ENCODE results near the gene STK4. TPM values are rescaled to one million over a fixed set of nuclear protein-coding genes. Genes with fewer than 3 reads are reported as not detected.

The STK4 gene
- total RNA-seq, 2 experiments from 2014 or later, result 205 to 229 TPM

GRCh38 chr20:45114465-45115385 is 148.4 kb downstream of the STK4 start, which contains the start of gene WFDC5:
TSS of gene WFDC5 (minus strand) at chr20:45115174. CDS start at chr20:45115083, 91 bp downstream.
- Mint-ChIP-seq H3K27ac (no peak within 1 kb of the TSS), H3K27me3 (peaks cover 30% of the 10 kb centered on the region), H3K4me1 (peaks cover 2% of the 10 kb centered on the region), H3K36me3 (no peaks in the 10 kb centered on the region), H3K9me3 (no peaks in the 10 kb centered on the region), H3K4me3 (no peak within 1 kb of the TSS)
- POLR2A ChIA-PET, result no interaction called here
- ATAC-seq (ENCODE audit: low read depth), result peak; percentile 74
- no peak for DNase-seq

GRCh38 chr20:45115386-45115774 is 149.1 kb downstream of the STK4 start:
- Mint-ChIP-seq H3K4me3 (no peak overlapping the region), H3K4me1 (peaks cover 2% of the 10 kb centered on the region), H3K36me3 (no peaks in the 10 kb centered on the region), H3K27ac (no peak overlapping the region), H3K9me3 (no peaks in the 10 kb centered on the region), H3K27me3 (peaks cover 32% of the 10 kb centered on the region)
- ATAC-seq (ENCODE audit: low read depth), result no peak
- DNase-seq, result no peak
- POLR2A ChIA-PET, result no interaction called here

GRCh38 chr20:45115829-45116228 is 149.5 kb downstream of the STK4 start:
- POLR2A ChIA-PET, result no interaction called here
- peaks cover 2% of the 10 kb centered on the region for H3K4me1 Mint-ChIP-seq
- H3K36me3 Mint-ChIP-seq, result no peaks in the 10 kb centered on the region
- no peak for ATAC-seq (ENCODE audit: low read depth)
- no peaks in the 10 kb centered on the region for H3K9me3 Mint-ChIP-seq
- H3K27me3 Mint-ChIP-seq, result peaks cover 35% of the 10 kb centered on the region
- no peak for DNase-seq
- H3K4me3 Mint-ChIP-seq, result no peak overlapping the region
- no peak overlapping the region for H3K27ac Mint-ChIP-seq

- no peak for ATAC-seq (ENCODE audit: low read depth)
- POLR2A ChIA-PET, result no interaction called here
- peaks cover 38% of the 10 kb centered on the region for H3K27me3 Mint-ChIP-seq
- H3K4me1 Mint-ChIP-seq, result peaks cover 2% of the 10 kb centered on the region
- H3K36me3 Mint-ChIP-seq, result no peaks in the 10 kb centered on the region
- H3K4me3 Mint-ChIP-seq, result no peak overlapping the region
- no peaks in the 10 kb centered on the region for H3K9me3 Mint-ChIP-seq
- no peak for DNase-seq
- H3K27ac Mint-ChIP-seq, result no peak overlapping the region
Measured at GRCh38 chr20:45117581-45117980, 151.3 kb downstream of the STK4 start.

DNA sequence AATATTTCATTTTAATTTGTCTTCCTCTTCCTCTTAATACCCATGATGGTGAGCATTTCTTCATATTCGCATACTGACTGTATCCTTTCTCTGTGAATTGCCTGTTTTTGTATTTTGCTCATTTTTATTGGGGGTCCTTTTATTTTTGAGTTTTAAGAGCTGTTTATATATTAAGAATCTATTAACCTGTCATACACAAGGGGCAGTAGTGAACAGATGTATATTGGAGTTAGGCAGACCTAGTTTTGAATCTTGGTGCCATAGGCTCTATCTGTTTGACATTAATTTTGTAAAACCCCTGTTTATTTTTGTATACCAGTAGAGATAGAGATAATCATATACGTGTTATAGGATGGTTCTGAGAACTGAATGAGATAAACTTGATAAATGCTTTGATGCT is 151.7 kb downstream of the STK4 start:
- Mint-ChIP-seq H3K4me3 (no peak overlapping the region), H3K27me3 (peaks cover 38% of the 10 kb centered on the region), H3K36me3 (no peaks in the 10 kb centered on the region), H3K4me1 (peaks cover 2% of the 10 kb centered on the region), H3K27ac (no peak overlapping the region), H3K9me3 (no peaks in the 10 kb centered on the region)
- POLR2A ChIA-PET, result no interaction called here
- no peak for DNase-seq
- no peak for ATAC-seq (ENCODE audit: low read depth)

GRCh38 chr20:45119556-45120266 is 153.4 kb downstream of the STK4 start:
- DNase-seq (no peak), ATAC-seq (ENCODE audit: low read depth) (no peak)
- H3K27ac Mint-ChIP-seq, result no peak overlapping the region
- H3K4me3 Mint-ChIP-seq, result no peak overlapping the region
- H3K27me3 Mint-ChIP-seq, result peaks cover 34% of the 10 kb centered on the region
- H3K9me3 Mint-ChIP-seq, result no peaks in the 10 kb centered on the region
- H3K4me1 Mint-ChIP-seq, result peaks cover 2% of the 10 kb centered on the region
- POLR2A ChIA-PET, result no interaction called here
- H3K36me3 Mint-ChIP-seq, result no peaks in the 10 kb centered on the region

DNA sequence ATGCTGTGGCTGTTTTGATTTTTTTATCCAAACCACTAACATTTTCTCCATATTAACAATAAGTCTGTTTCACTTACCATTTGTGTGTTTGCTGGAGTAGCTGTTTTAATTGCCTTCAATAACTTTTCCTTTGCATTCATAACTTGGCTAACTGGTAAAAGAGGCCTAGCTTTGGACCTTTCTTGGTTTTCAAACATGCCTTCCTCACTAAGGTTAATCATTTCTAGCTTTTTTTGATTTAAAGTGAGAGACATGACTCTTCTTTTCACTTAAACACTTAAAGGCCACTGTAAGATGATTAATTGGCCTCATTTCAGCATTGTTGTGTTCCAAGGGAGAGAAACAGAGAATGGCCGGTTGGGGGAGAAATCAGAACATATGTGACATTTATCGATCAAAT is 155.1 kb downstream of the STK4 start:
- ATAC-seq (ENCODE audit: low read depth) (no peak), DNase-seq (no peak)
- no peaks in the 10 kb centered on the region for H3K4me1 Mint-ChIP-seq
- no peak overlapping the region for H3K4me3 Mint-ChIP-seq
- no peaks in the 10 kb centered on the region for H3K9me3 Mint-ChIP-seq
- H3K36me3 Mint-ChIP-seq, result no peaks in the 10 kb centered on the region
- H3K27me3 Mint-ChIP-seq, result peaks cover 34% of the 10 kb centered on the region
- no peak overlapping the region for H3K27ac Mint-ChIP-seq
- POLR2A ChIA-PET, result interaction anchor here (0.6 kb wide), 1 partner anchor 43 kb away, joined by 6 read pairs; no protein-coding TSS in a partner anchor

DNA sequence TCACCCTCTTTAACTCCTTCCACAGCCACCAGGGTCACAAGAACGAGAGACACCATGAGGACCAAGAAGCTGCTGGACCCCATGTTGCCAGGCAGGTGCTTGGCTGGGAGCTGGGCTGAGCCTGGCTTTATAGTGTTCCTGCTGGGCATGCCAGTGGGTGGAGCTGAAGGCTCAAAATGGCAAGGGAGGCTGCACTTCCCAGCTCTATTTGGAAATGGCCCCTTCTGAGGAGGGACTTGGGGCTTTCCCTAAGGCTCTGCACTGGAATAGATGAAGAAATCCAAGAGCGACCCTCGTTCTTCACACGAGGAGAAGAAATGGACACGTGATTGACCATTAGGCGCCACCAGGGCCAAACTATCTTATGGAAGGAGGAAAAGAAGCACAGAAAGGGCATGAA is 158.1 kb downstream of the STK4 start, which contains the start of gene WFDC12:
Gene WFDC12, minus strand, starts transcription at position 101 of the 400 bp plus-strand sequence. Its CDS starts 18 bp downstream, at position 83.
- POLR2A ChIA-PET, result no interaction called here
- Mint-ChIP-seq H3K4me3 (no peak within 1 kb of the TSS), H3K9me3 (no peaks in the 10 kb centered on the region), H3K4me1 (no peaks in the 10 kb centered on the region), H3K36me3 (no peaks in the 10 kb centered on the region), H3K27ac (no peak within 1 kb of the TSS), H3K27me3 (peaks cover 28% of the 10 kb centered on the region)
- ATAC-seq (ENCODE audit: low read depth), result no peak
- DNase-seq, result no peak

- Mint-ChIP-seq H3K36me3 (no peaks in the 10 kb centered on the region), H3K4me3 (no peak overlapping the region), H3K4me1 (no peaks in the 10 kb centered on the region), H3K27ac (no peak overlapping the region), H3K9me3 (no peaks in the 10 kb centered on the region), H3K27me3 (peaks cover 40% of the 10 kb centered on the region)
- POLR2A ChIA-PET, result no interaction called here
- no peak for ATAC-seq (ENCODE audit: low read depth)
- no peak for DNase-seq
Measured at GRCh38 chr20:45128099-45128498, 161.8 kb downstream of the STK4 start.

Other genes with a start within 250 kb of the STK4 start
- gene KCNK15, start 220.6 kb upstream of the STK4 start, total RNA-seq, result not detected
- not detected for gene RIMS4, start 156.0 kb upstream of the STK4 start, total RNA-seq
- 100 to 1,000 TPM; 206 to 209 TPM for gene YWHAB, start 80.8 kb upstream of the STK4 start, total RNA-seq
- 10 to 100 TPM; 87.0 to 90.2 TPM for gene PABPC1L, start 56.5 kb upstream of the STK4 start, total RNA-seq
- gene TOMM34, start 6.1 kb upstream of the STK4 start, total RNA-seq, result 10 to 100 TPM; 14.4 to 15.4 TPM
- under 1 TPM; 0.08 to 0.11 TPM for gene KCNS1, start 134.6 kb downstream of the STK4 start, total RNA-seq
- gene WFDC5, start 148.7 kb downstream of the STK4 start, total RNA-seq, result not detected
- gene WFDC12, start 158.0 kb downstream of the STK4 start, total RNA-seq, result not detected
- not detected for gene PI3, start 208.4 kb downstream of the STK4 start, total RNA-seq
- not detected for gene SEMG1, start 240.5 kb downstream of the STK4 start, total RNA-seq